Adrenal gland (tissue), 5 donors: ENCODE measurements around the gene RIT2.

Experiments
- CTCF ChIP-seq, 6 experiments: fragments of 450-650 bp in 4 of 6; fragments of 200-600 bp in 2 of 6; sonication (generic) in 1 of 6; IDR thresholded peaks; 1 replicate in 5 of 6; 2 replicates in 1 of 6; pipeline versions ENCODE4 v1.5.1 to v1.8.0; 2016 to 2021; ENCODE audit warnings: antibody characterized with exemption in 6 of 6, mild to moderate bottlenecking in 2 of 6, moderate library complexity in 1 of 6
- POLR2A ChIP-seq, 2 donors: fragments of 450-650 bp; IDR thresholded peaks; one replicate each; pipeline ENCODE4 v1.6.1; 2017; ENCODE audit warnings: antibody characterized with exemption in 2 of 2, mild to moderate bottlenecking in 2 of 2, moderate library complexity in 1 of 2
- donor health status: DM: no; HTN: no; CAD: no.

GRCh38 chr18:42765302-42765701 lies 350.2 kb downstream of the RIT2 start:
- no peak for TF ChIP-seq CTCF (IDR thresholded peaks at IDR 0.05)
- no peak for TF ChIP-seq POLR2A (IDR thresholded peaks at IDR 0.05)
